Measurements from ENCODE around the gene PCDH9.

Gene PCDH9

GRCh38 chr13:66803013-66803807 lies 426.9 kb downstream of the PCDH9 start:
- H3K4me3 ChIP-seq (ENCODE audit: low read length): no peak overlapping the region
- no peak for TF ChIP-seq CTCF (IDR thresholded peaks at IDR 0.05; ENCODE audit: insufficient read depth, low read depth, low read length, missing control alignments)
- no peak for DNase-seq (ENCODE audit: low read depth)

- no peak for TF ChIP-seq CTCF (IDR thresholded peaks at IDR 0.05; ENCODE audit: insufficient read depth, low read depth, low read length, missing control alignments)
- DNase-seq (ENCODE audit: low read depth): no peak
- H3K4me3 ChIP-seq (ENCODE audit: low read length): no peak overlapping the region
Observed at GRCh38 chr13:66795636-66796035, 434.5 kb downstream of the PCDH9 start.

GRCh38 chr13:66794340-66795031 lies 435.6 kb downstream of the PCDH9 start:
- no peak for TF ChIP-seq CTCF (IDR thresholded peaks at IDR 0.05; ENCODE audit: insufficient read depth, low read depth, low read length, missing control alignments)
- H3K4me3 ChIP-seq (ENCODE audit: low read length): no peak overlapping the region
- no peak for DNase-seq (ENCODE audit: low read depth)

GRCh38 chr13:66790861-66791260 lies 439.3 kb downstream of the PCDH9 start:
- TF ChIP-seq CTCF (IDR thresholded peaks at IDR 0.05; ENCODE audit: insufficient read depth, low read depth, low read length, missing control alignments): no peak
- no peak for DNase-seq (ENCODE audit: low read depth)
- no peak overlapping the region for H3K4me3 ChIP-seq (ENCODE audit: low read length)

- no peak overlapping the region for H3K4me3 ChIP-seq (ENCODE audit: low read length)
Observed at GRCh38 chr13:66781241-66781640, 448.9 kb downstream of the PCDH9 start.

GRCh38 chr13:66780814-66781213 lies 449.3 kb downstream of the PCDH9 start:
- no peak overlapping the region for H3K4me3 ChIP-seq (ENCODE audit: low read length)
- DNase-seq (ENCODE audit: low read depth): peak; percentile 87
- TF ChIP-seq CTCF (IDR thresholded peaks at IDR 0.05; ENCODE audit: insufficient read depth, low read depth, low read length, missing control alignments): no peak

More at GRCh38 chr13:66781241-66781640, 448.9 kb downstream of the PCDH9 start:
- no peak for DNase-seq (ENCODE audit: low read depth)
- TF ChIP-seq CTCF (IDR thresholded peaks at IDR 0.05; ENCODE audit: insufficient read depth, low read depth, low read length, missing control alignments): no peak

Data from epithelial cell of esophagus (primary cell).